Measurements from ENCODE around the gene ETHE1.

Gene ETHE1

GRCh38 chr19:43461303-43461702 lies 65.7 kb downstream of the ETHE1 start:
- ATAC-seq (ENCODE audit: low read depth) (no peak), DNase-seq (ENCODE audit: low spot score) (no peak)
- Histone ChIP-seq H3K4me1 (ENCODE audit: insufficient read depth, poor library complexity, severe bottlenecking) (peaks cover 13% of the 10 kb centered on the region), H3K27me3 (ENCODE audit: insufficient read depth, poor library complexity, severe bottlenecking) (no peaks in the 10 kb centered on the region), H3K27ac (ENCODE audit: poor library complexity, severe bottlenecking) (no peak overlapping the region), H3K9me3 (ENCODE audit: severe bottlenecking) (no peaks in the 10 kb centered on the region), H3K36me3 (ENCODE audit: low read depth) (no peaks in the 10 kb centered on the region), H3K4me3 (ENCODE audit: severe bottlenecking) (no peak overlapping the region)
- TF ChIP-seq CTCF (IDR thresholded peaks at IDR 0.05; ENCODE audit: poor library complexity, severe bottlenecking) = no peak

- Histone ChIP-seq H3K36me3 (ENCODE audit: low read depth) (no peaks in the 10 kb centered on the region), H3K9me3 (ENCODE audit: severe bottlenecking) (no peaks in the 10 kb centered on the region), H3K4me1 (ENCODE audit: insufficient read depth, poor library complexity, severe bottlenecking) (peaks cover 7% of the 10 kb centered on the region), H3K27me3 (ENCODE audit: insufficient read depth, poor library complexity, severe bottlenecking) (no peaks in the 10 kb centered on the region), H3K4me3 (ENCODE audit: severe bottlenecking) (no peak overlapping the region), H3K27ac (ENCODE audit: poor library complexity, severe bottlenecking) (no peak overlapping the region)
- no peak for TF ChIP-seq CTCF (IDR thresholded peaks at IDR 0.05; ENCODE audit: poor library complexity, severe bottlenecking)
- DNase-seq (ENCODE audit: low spot score) = no peak
- ATAC-seq (ENCODE audit: low read depth) = no peak
These were observed 66.5 kb downstream of the ETHE1 start for GRCh38 chr19:43460362-43461016.

- Histone ChIP-seq H3K27me3 (ENCODE audit: insufficient read depth, poor library complexity, severe bottlenecking) (no peaks in the 10 kb centered on the region), H3K9me3 (ENCODE audit: severe bottlenecking) (no peaks in the 10 kb centered on the region), H3K4me3 (ENCODE audit: severe bottlenecking) (no peak overlapping the region), H3K4me1 (ENCODE audit: insufficient read depth, poor library complexity, severe bottlenecking) (peaks cover 4% of the 10 kb centered on the region), H3K36me3 (ENCODE audit: low read depth) (no peaks in the 10 kb centered on the region), H3K27ac (ENCODE audit: poor library complexity, severe bottlenecking) (no peak overlapping the region)
- no peak for DNase-seq (ENCODE audit: low spot score)
- no peak for TF ChIP-seq CTCF (IDR thresholded peaks at IDR 0.05; ENCODE audit: poor library complexity, severe bottlenecking)
- ATAC-seq (ENCODE audit: low read depth) = no peak
These were observed 69.2 kb downstream of the ETHE1 start for GRCh38 chr19:43457809-43458208.

Data from RWPE2 (cell line).